GM18873 (cell line): ENCODE measurements around the gene ADAMTSL5.

Experiments
- ATAC-seq: cut with Tn5 transposase; IDR thresholded peaks from one replicate; pipeline ENCODE4 v1.9.1; 2021; ENCODE audit warnings: mild to moderate bottlenecking, moderate library complexity, moderate number of reproducible peaks; ENCODE audit not compliant: unreplicated experiment, low FRiP score

The ADAMTSL5 gene

GRCh38 chr19:1514986-1515721 is 2.3 kb upstream of the ADAMTSL5 start:
- no peak for ATAC-seq

GRCh38 chr19:1514295-1514661 is 1.5 kb upstream of the ADAMTSL5 start:
- ATAC-seq = no peak

- no peak for ATAC-seq
Measured at GRCh38 chr19:1513499-1514294, 878 bp upstream of the ADAMTSL5 start.

GRCh38 chr19:1511318-1512317 is 1.2 kb downstream of the ADAMTSL5 start:
- no peak for ATAC-seq

- no peak for ATAC-seq
Measured at GRCh38 chr19:1510807-1511206, 2.0 kb downstream of the ADAMTSL5 start.

- no peak for ATAC-seq
Measured at GRCh38 chr19:1510442-1510806, 2.4 kb downstream of the ADAMTSL5 start.

- ATAC-seq = no peak
Measured at GRCh38 chr19:1509602-1510441, 3.0 kb downstream of the ADAMTSL5 start.

GRCh38 chr19:1508507-1508856 is 4.3 kb downstream of the ADAMTSL5 start:
- no peak for ATAC-seq

GRCh38 chr19:1507763-1508506 is 4.9 kb downstream of the ADAMTSL5 start:
- no peak for ATAC-seq

- ATAC-seq = no peak
Measured at GRCh38 chr19:1507192-1507660, 5.6 kb downstream of the ADAMTSL5 start.

- ATAC-seq = no peak
Measured at GRCh38 chr19:1505991-1506881, 6.6 kb downstream of the ADAMTSL5 start.

GRCh38 chr19:1505012-1505411 is 7.8 kb downstream of the ADAMTSL5 start:
- ATAC-seq = no peak

GRCh38 chr19:1503925-1504773 is 8.7 kb downstream of the ADAMTSL5 start:
- ATAC-seq = no peak

- no peak for ATAC-seq
Measured at GRCh38 chr19:1503089-1503924, 9.5 kb downstream of the ADAMTSL5 start.

GRCh38 chr19:1502433-1503088 is 10.3 kb downstream of the ADAMTSL5 start:
- no peak for ATAC-seq

- ATAC-seq = no peak
Measured at GRCh38 chr19:1501200-1501595, 11.6 kb downstream of the ADAMTSL5 start.
